ENCODE data around the gene SRL. TPM values are rescaled to one million over a fixed set of nuclear protein-coding genes. Genes with fewer than 3 reads are reported as not detected.
A peak's percentile ranks its signal among the peaks of the same experiment; 100 is the strongest.

SRL gene
- total and polyA plus RNA-seq, 2 experiments from 2014 or later = not detected

GRCh38 chr16:4200781-4201137, 41.1 kb downstream of the SRL start:
- Histone ChIP-seq H3K27ac (ENCODE audit: low read depth) (no peak overlapping the region), H2AFZ (peak overlapping the region; percentile 93; the same call in 1 of the 2 replicates), H3K36me3 (ENCODE audit: insufficient read depth) (no peaks in the 10 kb centered on the region), H3F3A (replicated peaks; ENCODE audit: low read depth) (no peaks in the 10 kb centered on the region), H3K27me3 (ENCODE audit: insufficient read depth) (no peaks in the 10 kb centered on the region), H3K4me1 (ENCODE audit: insufficient read depth) (no peaks in the 10 kb centered on the region), H3K79me2 (replicated peaks; ENCODE audit: insufficient read depth) (no peaks in the 10 kb centered on the region), H4K20me1 (replicated peaks; ENCODE audit: insufficient read depth) (no peaks in the 10 kb centered on the region), H3K4me3 (no peak overlapping the region), H3K9me2 (ENCODE audit: insufficient read depth) (no peaks in the 10 kb centered on the region), H3K4me2 (no peak overlapping the region)
- no peak for DNase-seq (ENCODE audit: low spot score)
- H3K36me3 Mint-ChIP-seq (ENCODE audit: low read depth) = no peaks in the 10 kb centered on the region
- no peaks in the 10 kb centered on the region for H3K9me3 Mint-ChIP-seq
- H3K4me1 Mint-ChIP-seq = 0 out of 3 replicates have a peak, but pooled peaks cover 3% of the 10 kb centered on the region
- H3K4me3 Mint-ChIP-seq = no peak overlapping the region
- peaks cover 14% of the 10 kb centered on the region for H3K27me3 Mint-ChIP-seq (ENCODE audit: insufficient read depth, low read depth, poor library complexity)
- TF ChIP-seq ZNF462 (CRISPR knock-in tag; IDR thresholded peaks at IDR 0.05) (no peak), EZH2 (IDR thresholded peaks at IDR 0.05; ENCODE audit: low read depth, unreplicated experiment) (no peak), NANOG (IDR thresholded peaks at IDR 0.05; ENCODE audit: borderline replicate concordance) (no peak), POLR2AphosphoS5 (IDR thresholded peaks at IDR 0.05; ENCODE audit: low read depth) (no peak), ZNF331 (CRISPR knock-in tag; IDR thresholded peaks at IDR 0.05; ENCODE audit: low read depth) (no peak), STAT1 (IDR thresholded peaks at IDR 0.05; ENCODE audit: unreplicated experiment) (no peak), CREB1 (CRISPR knock-in tag; IDR thresholded peaks at IDR 0.05; ENCODE audit: low read depth) (no peak), EZH2phosphoT487 (IDR thresholded peaks at IDR 0.05; ENCODE audit: unreplicated experiment) (no peak), JUNB (IDR thresholded peaks at IDR 0.05; ENCODE audit: unreplicated experiment) (no peak), CTCF (conservative IDR thresholded peaks at IDR 0.05; ENCODE audit: low read depth in 2 of 2) (no peak), ETS1 (IDR thresholded peaks at IDR 0.05) (no peak), REST (IDR thresholded peaks at IDR 0.05; ENCODE audit: unreplicated experiment) (no peak), ZNF114 (CRISPR knock-in tag; IDR thresholded peaks at IDR 0.05) (no peak)
- ATAC-seq = no peak
- H3K27ac Mint-ChIP-seq = no peak overlapping the region

Measured in GM23338 (cell line).